Osteocyte (in vitro differentiated cells): ENCODE results near the gene CPS1. TPM values are rescaled to one million over a fixed set of nuclear protein-coding genes. Genes with fewer than 3 reads are reported as not detected.

Experiments
- DNase-seq: peaks from one replicate; pipeline ENCODE4 v3.0.0; 2021; ENCODE audit warnings: mixed read lengths; ENCODE audit not compliant: unreplicated experiment; ENCODE audit errors: extremely low spot score
- H3K27ac Mint-ChIP-seq: one replicate; pipeline ENCODE4 v1.8.0; 2021; ENCODE audit warnings: mild to moderate bottlenecking, mixed read lengths; ENCODE audit not compliant: unreplicated experiment
- H3K27me3 Mint-ChIP-seq: one replicate; pipeline ENCODE4 v1.8.0; 2021; ENCODE audit warnings: mixed read lengths; ENCODE audit not compliant: unreplicated experiment
- H3K36me3 Mint-ChIP-seq: one replicate; pipeline ENCODE4 v1.8.0; 2021; ENCODE audit warnings: mixed read lengths; ENCODE audit not compliant: unreplicated experiment
- H3K4me1 Mint-ChIP-seq: one replicate; pipeline ENCODE4 v1.8.0; 2021; ENCODE audit warnings: mixed read lengths; ENCODE audit not compliant: unreplicated experiment
- H3K4me3 Mint-ChIP-seq: one replicate; pipeline ENCODE4 v1.8.0; 2021; ENCODE audit warnings: mild to moderate bottlenecking, moderate library complexity, mixed read lengths; ENCODE audit not compliant: unreplicated experiment
- H3K9me3 Mint-ChIP-seq: one replicate; pipeline ENCODE4 v1.8.0; 2021; ENCODE audit warnings: mixed read lengths; ENCODE audit not compliant: unreplicated experiment
- total RNA-seq: library from RNA; stranded (reverse); gene quantifications from 2 replicates; pipeline ENCODE4 v1.2.1, GENCODE V29; 2021
- TF ChIP-seq, protein P1 (sequence below): fragments of 200-600 bp; sonication (generic); IDR thresholded peaks from 2 replicates; pipeline ENCODE4 v1.5.0; 2021; ENCODE audit warnings: antibody characterized with exemption, mild to moderate bottlenecking, moderate library complexity

Gene CPS1
- total RNA-seq, 1 donor from 2014 or later, result 22.3 TPM

DNA sequence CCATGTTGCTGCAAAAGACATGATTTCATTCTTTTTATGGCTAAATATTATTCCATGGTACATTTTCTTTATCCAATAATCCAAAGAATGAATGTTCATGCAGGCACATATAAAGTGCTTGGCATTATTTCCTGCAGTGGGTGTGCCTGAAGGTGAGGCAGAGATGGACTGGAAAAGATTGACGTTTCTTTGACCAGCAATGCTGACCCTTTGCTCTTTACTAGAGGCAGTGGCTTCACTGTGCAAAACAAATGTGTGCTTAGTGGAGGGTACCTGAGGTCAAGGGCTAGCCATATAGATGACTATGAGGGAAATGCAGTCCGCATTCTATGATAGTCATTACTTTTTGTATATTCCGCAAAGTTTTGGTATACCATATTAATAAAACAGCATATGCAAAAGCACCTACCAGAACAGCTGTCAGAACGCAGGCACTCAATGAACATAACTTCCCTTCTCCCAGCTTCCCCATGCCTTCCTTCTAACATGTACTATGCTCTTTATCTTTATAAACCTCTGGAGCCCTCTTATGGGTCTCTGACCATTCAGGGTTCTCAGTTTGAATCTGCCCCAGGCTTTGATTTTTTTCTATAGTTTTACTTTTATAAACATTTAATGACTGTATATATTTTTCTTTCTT lies 32.6 kb upstream of the CPS1 start:
- H3K4me1 Mint-ChIP-seq, result no peaks in the 10 kb centered on the region
- H3K4me3 Mint-ChIP-seq, result no peak overlapping the region
- no peaks in the 10 kb centered on the region for H3K9me3 Mint-ChIP-seq
- DNase-seq, result no peak
- no peaks in the 10 kb centered on the region for H3K36me3 Mint-ChIP-seq
- TF ChIP-seq, protein P1, sequence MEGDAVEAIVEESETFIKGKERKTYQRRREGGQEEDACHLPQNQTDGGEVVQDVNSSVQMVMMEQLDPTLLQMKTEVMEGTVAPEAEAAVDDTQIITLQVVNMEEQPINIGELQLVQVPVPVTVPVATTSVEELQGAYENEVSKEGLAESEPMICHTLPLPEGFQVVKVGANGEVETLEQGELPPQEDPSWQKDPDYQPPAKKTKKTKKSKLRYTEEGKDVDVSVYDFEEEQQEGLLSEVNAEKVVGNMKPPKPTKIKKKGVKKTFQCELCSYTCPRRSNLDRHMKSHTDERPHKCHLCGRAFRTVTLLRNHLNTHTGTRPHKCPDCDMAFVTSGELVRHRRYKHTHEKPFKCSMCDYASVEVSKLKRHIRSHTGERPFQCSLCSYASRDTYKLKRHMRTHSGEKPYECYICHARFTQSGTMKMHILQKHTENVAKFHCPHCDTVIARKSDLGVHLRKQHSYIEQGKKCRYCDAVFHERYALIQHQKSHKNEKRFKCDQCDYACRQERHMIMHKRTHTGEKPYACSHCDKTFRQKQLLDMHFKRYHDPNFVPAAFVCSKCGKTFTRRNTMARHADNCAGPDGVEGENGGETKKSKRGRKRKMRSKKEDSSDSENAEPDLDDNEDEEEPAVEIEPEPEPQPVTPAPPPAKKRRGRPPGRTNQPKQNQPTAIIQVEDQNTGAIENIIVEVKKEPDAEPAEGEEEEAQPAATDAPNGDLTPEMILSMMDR, result no peak
- H3K27me3 Mint-ChIP-seq, result no peaks in the 10 kb centered on the region
- no peak overlapping the region for H3K27ac Mint-ChIP-seq

DNA sequence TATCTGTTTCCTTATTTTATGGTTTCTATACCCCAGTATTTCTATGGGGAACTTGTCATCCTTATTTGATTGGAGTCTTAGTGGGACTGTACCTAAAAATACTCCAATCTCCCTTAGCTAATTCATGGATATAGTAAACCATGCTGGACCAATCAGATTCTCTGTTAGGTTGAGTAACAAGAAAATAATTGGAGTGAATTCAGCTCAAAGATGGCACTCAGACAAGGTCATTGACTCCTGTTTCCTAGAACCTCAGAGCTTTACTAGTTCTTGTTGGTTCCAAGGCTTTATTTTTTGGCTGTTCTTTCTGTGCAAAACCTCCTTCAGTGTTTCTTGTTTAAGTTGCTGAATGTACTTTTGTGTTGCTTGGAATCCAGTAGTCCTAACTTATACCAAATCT lies 31.9 kb upstream of the CPS1 start:
- no peak for DNase-seq
- no peaks in the 10 kb centered on the region for H3K36me3 Mint-ChIP-seq
- no peaks in the 10 kb centered on the region for H3K27me3 Mint-ChIP-seq
- no peaks in the 10 kb centered on the region for H3K4me1 Mint-ChIP-seq
- H3K27ac Mint-ChIP-seq, result no peak overlapping the region
- no peak overlapping the region for H3K4me3 Mint-ChIP-seq
- H3K9me3 Mint-ChIP-seq, result no peaks in the 10 kb centered on the region
- TF ChIP-seq, protein P1, result no peak

DNA sequence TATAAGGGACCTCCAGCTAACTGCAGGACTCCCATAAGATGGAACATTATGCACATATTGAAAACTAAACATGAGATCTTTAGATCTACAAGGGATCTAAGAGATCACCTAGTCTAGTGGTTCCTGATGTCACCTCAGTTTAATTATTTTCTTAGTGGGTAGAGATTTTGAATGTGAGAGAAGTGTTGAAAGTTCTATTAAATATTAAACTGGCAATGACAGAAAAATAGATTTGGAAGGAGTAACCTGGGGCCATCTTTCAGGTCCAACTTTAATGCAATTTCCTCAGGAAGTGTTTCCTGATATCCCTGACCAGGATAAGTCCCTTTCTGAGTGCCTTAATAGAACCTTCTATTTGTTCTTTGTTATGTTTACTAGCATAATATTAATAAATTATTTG lies 29.1 kb upstream of the CPS1 start:
- H3K9me3 Mint-ChIP-seq, result no peaks in the 10 kb centered on the region
- no peaks in the 10 kb centered on the region for H3K27me3 Mint-ChIP-seq
- no peak for DNase-seq
- no peaks in the 10 kb centered on the region for H3K36me3 Mint-ChIP-seq
- no peaks in the 10 kb centered on the region for H3K4me1 Mint-ChIP-seq
- TF ChIP-seq, protein P1, result no peak
- H3K27ac Mint-ChIP-seq, result no peak overlapping the region
- no peak overlapping the region for H3K4me3 Mint-ChIP-seq

DNA sequence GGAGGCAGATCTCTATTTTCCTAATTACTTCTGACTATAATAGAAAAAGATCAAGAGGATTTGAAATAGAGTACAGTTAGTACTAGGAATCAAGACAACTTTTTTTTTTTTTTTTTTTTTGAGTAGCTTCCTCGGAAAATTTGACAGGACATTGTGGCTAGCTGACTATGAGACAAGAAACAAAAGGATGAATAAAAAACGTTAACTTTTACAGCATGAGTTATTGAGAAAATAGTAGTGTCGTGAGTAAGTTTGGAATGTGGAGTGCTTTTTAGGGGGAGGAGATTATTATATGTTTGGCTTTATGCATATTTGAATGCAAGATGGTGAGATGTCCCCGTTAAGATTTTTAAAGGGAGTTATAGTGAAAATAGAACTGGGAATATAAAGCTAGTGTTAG lies 27.7 kb upstream of the CPS1 start:
- H3K36me3 Mint-ChIP-seq, result no peaks in the 10 kb centered on the region
- TF ChIP-seq, protein P1, result no peak
- no peak for DNase-seq

DNA sequence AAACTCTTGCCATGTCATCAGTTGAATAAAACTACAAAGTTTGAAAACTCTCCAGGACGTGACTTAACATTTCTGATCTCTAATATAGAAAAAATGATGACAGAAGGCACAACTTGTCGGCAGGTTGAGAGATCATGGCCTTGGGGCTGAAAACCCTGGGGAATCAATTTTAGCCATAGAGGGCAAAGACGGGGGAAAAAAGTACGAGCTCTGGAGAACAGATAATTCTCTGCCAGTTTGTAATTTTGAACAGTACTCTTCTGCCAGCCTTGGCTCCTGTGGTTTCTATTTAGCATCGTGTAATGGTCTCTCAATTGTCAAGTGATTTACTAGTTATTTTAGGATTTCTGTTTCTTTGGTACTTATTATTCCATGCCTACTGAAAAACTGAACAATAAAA lies 25.3 kb upstream of the CPS1 start:
- TF ChIP-seq, protein P1, result no peak
- Mint-ChIP-seq H3K4me1 (no peaks in the 10 kb centered on the region), H3K4me3 (no peak overlapping the region)

More for the DNA sequence above, 27.7 kb upstream of the CPS1 start:
- Mint-ChIP-seq H3K27me3 (no peaks in the 10 kb centered on the region), H3K4me3 (no peak overlapping the region), H3K4me1 (no peaks in the 10 kb centered on the region), H3K9me3 (no peaks in the 10 kb centered on the region), H3K27ac (no peak overlapping the region)

More for the DNA sequence above, 25.3 kb upstream of the CPS1 start:
- Mint-ChIP-seq H3K9me3 (no peaks in the 10 kb centered on the region), H3K36me3 (no peaks in the 10 kb centered on the region), H3K27me3 (no peaks in the 10 kb centered on the region), H3K27ac (no peak overlapping the region)
- no peak for DNase-seq
